ENCODE data around the gene HCK.

The HCK gene

GRCh38 chr20:32063695-32064094, 11.7 kb downstream of the HCK start:
- DNase-seq, result no peak

- no peak for DNase-seq
These were observed 12.6 kb downstream of the HCK start for GRCh38 chr20:32064667-32065066.

- DNase-seq, result no peak
These were observed 15.3 kb downstream of the HCK start for GRCh38 chr20:32067234-32067821.

GRCh38 chr20:32068174-32068573, 16.1 kb downstream of the HCK start:
- no peak for DNase-seq

GRCh38 chr20:32069711-32070110, 17.7 kb downstream of the HCK start:
- no peak for DNase-seq

- no peak for DNase-seq
These were observed 18.2 kb downstream of the HCK start for GRCh38 chr20:32070282-32070681.

GRCh38 chr20:32070690-32071213, 18.7 kb downstream of the HCK start:
- no peak for DNase-seq

GRCh38 chr20:32071395-32072167, 19.5 kb downstream of the HCK start:
- DNase-seq, result no peak

GRCh38 chr20:32072168-32072750, 20.2 kb downstream of the HCK start:
- DNase-seq, result no peak

GRCh38 chr20:32075534-32075933, 23.5 kb downstream of the HCK start:
- DNase-seq, result no peak

- DNase-seq, result no peak
These were observed 25.1 kb downstream of the HCK start for GRCh38 chr20:32077190-32077589.

- no peak for DNase-seq
These were observed 26.3 kb downstream of the HCK start for GRCh38 chr20:32078322-32078721.

GRCh38 chr20:32078791-32079190, 26.7 kb downstream of the HCK start:
- no peak for DNase-seq

- DNase-seq, result no peak
These were observed 27.6 kb downstream of the HCK start for GRCh38 chr20:32079655-32080109.

- DNase-seq, result no peak
These were observed 28.7 kb downstream of the HCK start for GRCh38 chr20:32080783-32081182.

GRCh38 chr20:32083469-32083868, 31.4 kb downstream of the HCK start:
- DNase-seq, result no peak

- no peak for DNase-seq
These were observed 35.0 kb downstream of the HCK start for GRCh38 chr20:32087070-32087469.

- no peak for DNase-seq
These were observed 36.7 kb downstream of the HCK start for GRCh38 chr20:32088759-32089158.

- DNase-seq, result no peak
These were observed 37.8 kb downstream of the HCK start for GRCh38 chr20:32089637-32090362.

GRCh38 chr20:32091888-32092346, 39.9 kb downstream of the HCK start:
- DNase-seq, result peak; percentile 84 to 86

GRCh38 chr20:32098786-32099185, 46.7 kb downstream of the HCK start:
- DNase-seq, result no peak

GRCh38 chr20:32108814-32109391, 56.9 kb downstream of the HCK start:
- no peak for DNase-seq
